SK-N-SH (cell line): Measurements from ENCODE around the gene ZBTB16. TPM values are rescaled to one million over a fixed set of nuclear protein-coding genes. Genes with fewer than 3 reads are reported as not detected.

Experiments
- CTCF ChIA-PET: fragments of 300-600, 350-600 bp; formaldehyde crosslinking; extraction: SDS; loops from one replicate; lab custom pipeline; 2021; lab: Yijun Ruan, JAX
- POLR2A ChIA-PET: fragments of 350-600 bp; sonication (Branson Sonifier 250); formaldehyde crosslinking; extraction: SDS; loops from one replicate; lab custom pipeline; 2020; ENCODE audit warnings: antibody characterized with exemption, inconsistent platforms; lab: Yijun Ruan, JAX
- DNase-seq: peaks from one replicate; pipeline ENCODE4 v3.0.0; 2012
- H2AFZ ChIP-seq: fragments of 200-600 bp; sonication (generic); 2 replicates; pipeline ENCODE4 v1.8.1; 2016; ENCODE audit warnings: antibody characterized with exemption, mild to moderate bottlenecking, low read depth
- H3F3A ChIP-seq: fragments of 200-600 bp; sonication (generic); replicated peaks from 2 replicates; pipeline ENCODE3; 2016; ENCODE audit warnings: antibody characterized with exemption, mild to moderate bottlenecking; ENCODE audit not compliant: insufficient read depth
- H3K27ac ChIP-seq, 2 experiments: fragments of 200-500 bp in 1 of 2; fragments of 200-600 bp in 1 of 2; sonication (Bioruptor generic) in 1 of 2; sonication (generic), shearing (Covaris generic) in 1 of 2; 2 replicates each; pipeline versions ENCODE4 v1.5.1 to v1.6.1; 2014 to 2016; ENCODE audit warnings: low read depth in 2 of 2, inconsistent platforms in 1 of 2, low read length in 1 of 2, mild to moderate bottlenecking in 1 of 2, mixed read lengths in 1 of 2
- H3K27me3 ChIP-seq: fragments of 200-600 bp; sonication (generic), shearing (Covaris generic); 2 replicates; pipeline ENCODE4 v1.6.1; 2016; ENCODE audit warnings: mixed run types; ENCODE audit not compliant: insufficient read depth
- H3K36me3 ChIP-seq, 2 experiments: fragments of 200-500 bp in 1 of 2; fragments of 200-600 bp in 1 of 2; sonication (Bioruptor generic) in 1 of 2; sonication (generic) in 1 of 2; replicated peaks in 1 of 2; 2 replicates each; pipeline versions ENCODE3 to v1.5.1; 2014 to 2016; ENCODE audit warnings: low read length in 1 of 2, mild to moderate bottlenecking in 1 of 2; ENCODE audit not compliant: insufficient read depth in 2 of 2, control insufficient read depth in 1 of 2
- H3K4me1 ChIP-seq, 2 experiments: fragments of 200-500 bp in 1 of 2; fragments of 200-600 bp in 1 of 2; sonication (Bioruptor generic) in 1 of 2; sonication (generic), shearing (Covaris generic) in 1 of 2; 2 replicates each; pipeline versions ENCODE4 v1.5.1 to v1.6.1; 2014 to 2016; ENCODE audit warnings: low read depth in 1 of 2, low read length in 1 of 2, mixed run types in 1 of 2; ENCODE audit not compliant: insufficient read depth in 2 of 2, control insufficient read depth in 1 of 2
- H3K4me2 ChIP-seq: fragments of 200-600 bp; sonication (generic), shearing (Covaris generic); 2 replicates; pipeline ENCODE4 v1.6.1; 2017; ENCODE audit warnings: mixed run types
- H3K4me3 ChIP-seq, 2 experiments: fragments of 200-500 bp in 1 of 2; fragments of 200-600 bp in 1 of 2; sonication (Bioruptor generic) in 1 of 2; sonication (generic), shearing (Covaris generic) in 1 of 2; 2 replicates each; pipeline versions ENCODE4 v1.5.1 to v1.8.1; 2014 to 2016; ENCODE audit warnings: low read depth in 2 of 2, inconsistent platforms in 1 of 2, low read length in 1 of 2, mild to moderate bottlenecking in 1 of 2, mixed read lengths in 1 of 2, moderate library complexity in 1 of 2
- H3K79me2 ChIP-seq: fragments of 200-600 bp; sonication (generic); 2 replicates; pipeline ENCODE4 v1.8.1; 2017; ENCODE audit warnings: mild to moderate bottlenecking; ENCODE audit not compliant: insufficient read depth
- H3K9ac ChIP-seq: fragments of 200-600 bp; sonication (generic); 2 replicates; pipeline ENCODE4 v1.6.1; 2017; ENCODE audit warnings: mixed run types
- H3K9me2 ChIP-seq: fragments of 200-600 bp; sonication (generic); 2 replicates; pipeline ENCODE4 v1.6.1; 2017; ENCODE audit warnings: mixed run types
- H3K9me3 ChIP-seq: fragments of 200-600 bp; sonication (generic); 2 replicates; pipeline ENCODE4 v1.6.1; 2017; ENCODE audit warnings: mixed run types, mild to moderate bottlenecking, moderate library complexity
- H4K20me1 ChIP-seq: fragments of 200-600 bp; sonication (generic); 2 replicates; pipeline ENCODE4 v1.6.1; 2017; ENCODE audit warnings: mild to moderate bottlenecking, mixed run types; ENCODE audit not compliant: insufficient read depth
- CHD2 ChIP-seq: fragments of 150-350 bp; IDR thresholded peaks from 2 replicates; pipeline ENCODE4 v1.6.1; 2018; ENCODE audit warnings: low read length; ENCODE audit not compliant: partially characterized antibody
- CTCF ChIP-seq: fragments of 200-600 bp; sonication (generic); IDR thresholded peaks from 2 replicates; pipeline ENCODE4 v1.6.1; 2017; ENCODE audit warnings: antibody characterized with exemption, mild to moderate bottlenecking, moderate library complexity
- ELF1 ChIP-seq: IDR thresholded peaks from 2 replicates; pipeline ENCODE4 v1.4.0; 2012
- EP300 ChIP-seq, 2 experiments: IDR thresholded peaks; 2 replicates each; pipeline versions ENCODE4 v1.4.0 to v1.6.1; 2012; ENCODE audit warnings: borderline replicate concordance in 1 of 2, low read depth in 1 of 2, low read length in 1 of 2
- EZH2phosphoT487 ChIP-seq: fragments of 200-600 bp; sonication (generic); IDR thresholded peaks from 2 replicates; pipeline ENCODE4 v1.6.1; 2017; ENCODE audit warnings: low read depth, mixed run types, mild to moderate bottlenecking, antibody characterized with exemption, moderate library complexity, borderline replicate concordance
- FOXM1 ChIP-seq: IDR thresholded peaks from 2 replicates; pipeline ENCODE4 v1.4.0; 2012; ENCODE audit warnings: low read depth, mild to moderate bottlenecking
- GABPA ChIP-seq: IDR thresholded peaks from 2 replicates; pipeline ENCODE4 v1.4.0; 2012; ENCODE audit warnings: low read depth, mild to moderate bottlenecking
- JUND ChIP-seq: IDR thresholded peaks from 2 replicates; pipeline ENCODE4 v1.4.0; 2012
- MEF2A ChIP-seq: IDR thresholded peaks from 2 replicates; pipeline ENCODE4 v1.4.0; 2012; ENCODE audit warnings: low read depth, borderline replicate concordance
- NFIC ChIP-seq: IDR thresholded peaks from 2 replicates; pipeline ENCODE4 v1.4.0; 2012; ENCODE audit warnings: borderline replicate concordance
- NRF1 ChIP-seq: IDR thresholded peaks from 2 replicates; pipeline ENCODE4 v1.6.1; 2012; ENCODE audit warnings: low read depth, mild to moderate bottlenecking, low read length
- POLR2AphosphoS5 ChIP-seq: IDR thresholded peaks from 2 replicates; pipeline ENCODE4 v1.6.1; 2012; ENCODE audit warnings: low read depth, low read length
- RCOR1 ChIP-seq: fragments of 150-350 bp; IDR thresholded peaks from 2 replicates; pipeline ENCODE4 v1.6.1; 2017; ENCODE audit warnings: antibody characterized with exemption, low read length
- RFX5 ChIP-seq: IDR thresholded peaks from 2 replicates; pipeline ENCODE4 v1.6.1; 2012; ENCODE audit warnings: mild to moderate bottlenecking, improper control_type of control experiment, low read length
- SIN3A ChIP-seq: IDR thresholded peaks from 2 replicates; pipeline ENCODE4 v1.6.1; 2012; ENCODE audit warnings: low read depth, mild to moderate bottlenecking, low read length, moderate library complexity, borderline replicate concordance
- TCF12 ChIP-seq: IDR thresholded peaks from 2 replicates; pipeline ENCODE4 v1.4.0; 2012
- TEAD4 ChIP-seq: IDR thresholded peaks from 2 replicates; pipeline ENCODE4 v1.4.0; 2012; ENCODE audit warnings: mild to moderate bottlenecking, borderline replicate concordance; ENCODE audit not compliant: insufficient read depth
- USF1 ChIP-seq: IDR thresholded peaks from 2 replicates; pipeline ENCODE4 v1.4.0; 2012; ENCODE audit warnings: low read depth, borderline replicate concordance
- USF2 ChIP-seq: fragments of 150-350 bp; IDR thresholded peaks from 2 replicates; pipeline ENCODE4 v1.6.1; 2017; ENCODE audit warnings: antibody characterized with exemption, low read length, low read depth, borderline replicate concordance
- YY1 ChIP-seq: IDR thresholded peaks from 2 replicates; pipeline ENCODE4 v1.4.0; 2012; ENCODE audit warnings: low read depth, mild to moderate bottlenecking
- WGBS: methylation state at CpG from one replicate; pipeline ENCODE4 v1.1.6; 2017; ENCODE audit warnings: low lambda C conversion rate; 5-methylcytosine and 5-hydroxymethylcytosine counted together
- polyA plus RNA-seq, 3 experiments: library from polyadenylated mRNA; depleted of rRNA; stranded (reverse); fragments of >200 nt; gene quantifications; 2 replicates each; pipeline ENCODE4 v1.2.3, GENCODE V29; 2012
- TF ChIP-seq, protein P1 (sequence below): IDR thresholded peaks from 2 replicates; pipeline ENCODE4; 2012

The ZBTB16 gene
- polyA plus RNA-seq, 1 of the 3 experiments (the other 2 are of a cell fraction) = not detected

- Histone ChIP-seq H3K4me2 (no peak overlapping the region), H4K20me1 (no peaks in the 10 kb centered on the region), H3K36me3 (no peaks in the 10 kb centered on the region), H3K9me2 (no peaks in the 10 kb centered on the region), H3K4me3 (no peak overlapping the region), H3K27ac (no peak overlapping the region), H3K9me3 (no peaks in the 10 kb centered on the region), H3K9ac (no peak overlapping the region), H3F3A (no peaks in the 10 kb centered on the region), H2AFZ (no peak overlapping the region), H3K27me3 (peaks cover 56% of the 10 kb centered on the region), H3K4me1 (no peaks in the 10 kb centered on the region; a peak in 1 of 4 replicates), H3K79me2 (no peaks in the 10 kb centered on the region)
- DNase-seq = no peak
- 49% methylated on average over 4 of the region's 4 CpGs for WGBS
- ChIA-PET CTCF (no interaction called here), POLR2A (no interaction called here)
- TF ChIP-seq EZH2phosphoT487 = no peak
- no peak for TF ChIP-seq JUND
- TF ChIP-seq USF2 = no peak
- TF ChIP-seq MEF2A = no peak
- TF ChIP-seq SIN3A = no peak
- TF ChIP-seq ELF1 = no peak
- TF ChIP-seq NFIC = no peak
- TF ChIP-seq USF1 = no peak
- no peak for TF ChIP-seq TEAD4
- TF ChIP-seq GABPA = no peak
- TF ChIP-seq YY1 = no peak
- TF ChIP-seq, protein P1, sequence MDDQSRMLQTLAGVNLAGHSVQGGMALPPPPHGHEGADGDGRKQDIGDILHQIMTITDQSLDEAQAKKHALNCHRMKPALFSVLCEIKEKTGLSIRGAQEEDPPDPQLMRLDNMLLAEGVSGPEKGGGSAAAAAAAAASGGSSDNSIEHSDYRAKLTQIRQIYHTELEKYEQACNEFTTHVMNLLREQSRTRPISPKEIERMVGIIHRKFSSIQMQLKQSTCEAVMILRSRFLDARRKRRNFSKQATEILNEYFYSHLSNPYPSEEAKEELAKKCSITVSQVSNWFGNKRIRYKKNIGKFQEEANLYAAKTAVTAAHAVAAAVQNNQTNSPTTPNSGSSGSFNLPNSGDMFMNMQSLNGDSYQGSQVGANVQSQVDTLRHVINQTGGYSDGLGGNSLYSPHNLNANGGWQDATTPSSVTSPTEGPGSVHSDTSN = no peak
- TF ChIP-seq NRF1 = no peak
- no peak for TF ChIP-seq RFX5
- TF ChIP-seq FOXM1 = no peak
Measured at GRCh38 chr11:114153224-114153623, 93.7 kb downstream of the ZBTB16 start.

- H2AFZ ChIP-seq = no peak overlapping the region
- H3K4me3 ChIP-seq = no peak overlapping the region
- no peaks in the 10 kb centered on the region for H3K9me3 ChIP-seq
- H3K79me2 ChIP-seq = no peaks in the 10 kb centered on the region
- H3K27ac ChIP-seq = no peak overlapping the region
- CTCF ChIA-PET = no interaction called here
- H3K9me2 ChIP-seq = no peaks in the 10 kb centered on the region
- H4K20me1 ChIP-seq = peaks cover 1% of the 10 kb centered on the region; the same call in 1 of the 2 replicates
- 53% methylated on average over 5 of the region's 5 CpGs for WGBS
- H3K36me3 ChIP-seq = no peaks in the 10 kb centered on the region
- peaks cover 1 to 5% of the 10 kb centered on the region in 2 experiments; a peak in 2 of 4 replicates for H3K4me1 ChIP-seq
- peaks cover 59% of the 10 kb centered on the region for H3K27me3 ChIP-seq
- H3F3A ChIP-seq = no peaks in the 10 kb centered on the region
- DNase-seq = no peak
- POLR2A ChIA-PET = no interaction called here
- no peak overlapping the region for H3K9ac ChIP-seq
- no peak overlapping the region for H3K4me2 ChIP-seq
- TF ChIP-seq EP300 (IDR thresholded peaks at IDR 0.05; ENCODE audit: borderline replicate concordance in 1 of 2, low read depth in 1 of 2, low read length in 1 of 2) (no peak), CTCF (no peak), EZH2phosphoT487 (no peak), CHD2 (no peak), SIN3A (no peak), RCOR1 (no peak), TEAD4 (no peak), TCF12 (no peak), POLR2AphosphoS5 (no peak), RFX5 (no peak), USF1 (no peak), NFIC (no peak)
Measured at GRCh38 chr11:114154271-114155047, 94.9 kb downstream of the ZBTB16 start.
